Right atrium auricular region (tissue), 2 donors: ENCODE measurements around the gene NET1. TPM values are rescaled to one million over a fixed set of nuclear protein-coding genes. Genes with fewer than 3 reads are reported as not detected.

Experiments
- DNase-seq: peaks from one replicate; pipeline ENCODE4 v3.0.0-alpha.2; 2019; ENCODE audit warnings: low spot score
- H3K27ac ChIP-seq, 2 donors: fragments of 200-600 bp; sonication (generic); 1 replicate in 1 of 2; 2 replicates in 1 of 2; pipeline ENCODE4 v1.5.1; 2016 to 2019
- H3K27me3 ChIP-seq, 2 donors: fragments of 200-600 bp; sonication (generic); one replicate each; pipeline versions ENCODE4 v1.5.1 to v1.6.0; 2017 to 2019
- H3K36me3 ChIP-seq: fragments of 200-600 bp; sonication (generic); one replicate; pipeline ENCODE4 v1.5.1; 2016
- H3K4me1 ChIP-seq, 2 donors: fragments of 200-600 bp; sonication (generic); one replicate each; pipeline versions ENCODE4 v1.5.1 to v1.6.0; 2017 to 2019
- H3K4me3 ChIP-seq, 2 donors: fragments of 200-600 bp; sonication (generic); 1 replicate in 1 of 2; 2 replicates in 1 of 2; pipeline ENCODE4 v1.5.1; 2017 to 2019; ENCODE audit warnings: mild to moderate bottlenecking in 1 of 2, moderate library complexity in 1 of 2
- H3K9me3 ChIP-seq, 2 donors: fragments of 200-600 bp; sonication (generic); one replicate each; pipeline ENCODE4 v1.5.1; 2019
- CTCF ChIP-seq, 2 donors: fragments of 200-600 bp; sonication (generic); IDR thresholded peaks; one replicate each; pipeline ENCODE4 v1.5.1; 2019; ENCODE audit warnings: antibody characterized with exemption in 2 of 2
- total RNA-seq, 2 donors: library from RNA; depleted of rRNA; stranded (reverse); fragments of >200 nt; gene quantifications; one replicate each; pipeline ENCODE4 v1.1.0, GENCODE V29; 2016

The NET1 gene
- total RNA-seq, 2 donors from 2014 or later: 12.8 to 19.8 TPM

- H3K36me3 ChIP-seq: no peaks in the 10 kb centered on the region
- DNase-seq: no peak
- no peak for TF ChIP-seq CTCF (IDR thresholded peaks at IDR 0.05)
- H3K4me3 ChIP-seq: no peak overlapping the region
- H3K27ac ChIP-seq: no peak overlapping the region
- H3K27me3 ChIP-seq: no peaks in the 10 kb centered on the region
- H3K4me1 ChIP-seq: no peaks in the 10 kb centered on the region
- H3K9me3 ChIP-seq: peaks cover 0 to 12% of the 10 kb centered on the region in 2 donors
These were observed 54.3 kb downstream of the NET1 start for GRCh38 chr10:5466451-5467206.

- H3K27me3 ChIP-seq: no peaks in the 10 kb centered on the region
- H3K4me3 ChIP-seq: no peak overlapping the region
- H3K36me3 ChIP-seq: no peaks in the 10 kb centered on the region
- H3K9me3 ChIP-seq: peaks cover 0 to 12% of the 10 kb centered on the region in 2 donors
- no peaks in the 10 kb centered on the region for H3K4me1 ChIP-seq
- H3K27ac ChIP-seq: no peak overlapping the region
- no peak for TF ChIP-seq CTCF (IDR thresholded peaks at IDR 0.05)
- DNase-seq: no peak
These were observed 54.8 kb downstream of the NET1 start for GRCh38 chr10:5467207-5467535.

GRCh38 chr10:5467634-5468255, 55.4 kb downstream of the NET1 start:
- no peak for DNase-seq
- no peaks in the 10 kb centered on the region for H3K36me3 ChIP-seq
- TF ChIP-seq CTCF (IDR thresholded peaks at IDR 0.05): no peak
- H3K4me3 ChIP-seq: no peak overlapping the region
- H3K27me3 ChIP-seq: no peaks in the 10 kb centered on the region
- no peaks in the 10 kb centered on the region for H3K4me1 ChIP-seq
- H3K27ac ChIP-seq: no peak overlapping the region
- H3K9me3 ChIP-seq: peaks cover 0 to 12% of the 10 kb centered on the region in 2 donors

GRCh38 chr10:5468262-5469106, 56.1 kb downstream of the NET1 start:
- no peak for TF ChIP-seq CTCF (IDR thresholded peaks at IDR 0.05)
- Histone ChIP-seq H3K4me1 (no peaks in the 10 kb centered on the region), H3K9me3 (peaks cover 0 to 12% of the 10 kb centered on the region in 2 donors), H3K27me3 (no peaks in the 10 kb centered on the region), H3K36me3 (no peaks in the 10 kb centered on the region), H3K27ac (no peak overlapping the region), H3K4me3 (no peak overlapping the region)
- no peak for DNase-seq

GRCh38 chr10:5469353-5470061, 57.1 kb downstream of the NET1 start:
- DNase-seq: no peak
- H3K4me3 ChIP-seq: no peak overlapping the region
- TF ChIP-seq CTCF (IDR thresholded peaks at IDR 0.05): no peak
- no peak overlapping the region for H3K27ac ChIP-seq
- no peaks in the 10 kb centered on the region for H3K4me1 ChIP-seq
- H3K36me3 ChIP-seq: no peaks in the 10 kb centered on the region
- H3K9me3 ChIP-seq: peaks cover 0 to 12% of the 10 kb centered on the region in 2 donors
- H3K27me3 ChIP-seq: no peaks in the 10 kb centered on the region
